ENCODE measurements around the gene MAPK12. TPM values are rescaled to one million over a fixed set of nuclear protein-coding genes. Genes with fewer than 3 reads are reported as not detected.

The MAPK12 gene
- total RNA-seq, 1 experiment from 2014 or later = 74.6 TPM

- Histone ChIP-seq H3K27me3 (ENCODE audit: control insufficient read depth, insufficient read depth, low read length) (no peaks in the 10 kb centered on the region), H3K9me3 (ENCODE audit: control insufficient read depth, insufficient read depth, low read depth, low read length) (no peaks in the 10 kb centered on the region), H3K27ac (ENCODE audit: low read length) (peak overlapping the region; percentile 70), H3K4me3 (ENCODE audit: low read depth in 2 of 2, low read length in 2 of 2) (no peak overlapping the region; a peak in 1 of 4 replicates), H3K36me3 (ENCODE audit: control insufficient read depth, insufficient read depth, low read length) (no peaks in the 10 kb centered on the region), H3K4me1 (ENCODE audit: control insufficient read depth, insufficient read depth, low read length) (peaks cover 68% of the 10 kb centered on the region)
- CTCF ChIA-PET = interaction anchor here (0.6 kb wide), 1 partner anchor 99 kb away, joined by 7 read pairs; no protein-coding TSS in a partner anchor
- DNase-seq (ENCODE audit: low read depth, low spot score) (no peak), ATAC-seq (no peak)
- BruUV-seq (replicated peaks) = no TSS peak
- TF ChIP-seq POLR2AphosphoS5 (IDR thresholded peaks at IDR 0.05; ENCODE audit: low read depth, low read length) = no peak
- intact Hi-C loops (cut with micrococcal nuclease; ENCODE audit: unreplicated experiment) = no loop called here
- POLR2A ChIA-PET = no interaction called here
- in situ Hi-C loops (cut with HindIII; ENCODE audit: low pct_unique_long_range_greater_than_20kb, low sequenced_read_pairs) = no loop called here
Measured at GRCh38 chr22:50296658-50297490, 35.4 kb upstream of the MAPK12 start.

- in situ Hi-C loops (cut with HindIII; ENCODE audit: low pct_unique_long_range_greater_than_20kb, low sequenced_read_pairs) (no loop called here), intact Hi-C loops (cut with micrococcal nuclease; ENCODE audit: unreplicated experiment) (no loop called here)
- H3K27me3 ChIP-seq (ENCODE audit: control insufficient read depth, insufficient read depth, low read length) = no peaks in the 10 kb centered on the region
- ChIA-PET CTCF (interaction anchor here (0.8 kb wide), 1 partner anchor 18 kb away, joined by 4 read pairs; no protein-coding TSS in a partner anchor), POLR2A (interaction anchor here (0.6 to 1.1 kb wide), 2 partner anchors 11 to 34 kb away, joined by 3 to 7 read pairs; no protein-coding TSS in a partner anchor)
- no peak; the same call in 1 of the 2 replicates for ATAC-seq
- DNase-seq (ENCODE audit: low read depth, low spot score) = no peak
- TF ChIP-seq POLR2AphosphoS5 (IDR thresholded peaks at IDR 0.05; ENCODE audit: low read depth, low read length) (no peak), REST (IDR thresholded peaks at IDR 0.05; ENCODE audit: insufficient read depth in 1 of 2, low read depth in 2 of 2, low read length in 1 of 2) (no peak), TCF7L2 (IDR thresholded peaks at IDR 0.05; ENCODE audit: low read depth, low read length) (no peak), CTCF (IDR thresholded peaks at IDR 0.05) (no peak), SIN3A (IDR thresholded peaks at IDR 0.05; ENCODE audit: borderline replicate concordance, insufficient read depth, low read depth, low read length) (no peak)
- no peak overlapping the region for H3K4me3 ChIP-seq (ENCODE audit: low read depth in 2 of 2, low read length in 2 of 2)
- H3K4me1 ChIP-seq (ENCODE audit: control insufficient read depth, insufficient read depth, low read length) = peaks cover 54% of the 10 kb centered on the region
- no TSS peak for BruUV-seq (replicated peaks)
- H3K36me3 ChIP-seq (ENCODE audit: control insufficient read depth, insufficient read depth, low read length) = no peaks in the 10 kb centered on the region
- peak overlapping the region; percentile 87 for H3K27ac ChIP-seq (ENCODE audit: low read length)
- no peaks in the 10 kb centered on the region for H3K9me3 ChIP-seq (ENCODE audit: control insufficient read depth, insufficient read depth, low read depth, low read length)
Measured at GRCh38 chr22:50294319-50294656, 32.8 kb upstream of the MAPK12 start.
